SK-N-SH (cell line): ENCODE measurements around the gene HIVEP2. TPM values are rescaled to one million over a fixed set of nuclear protein-coding genes. Genes with fewer than 3 reads are reported as not detected.

Source experiments
- CTCF ChIA-PET: fragments of 300-600, 350-600 bp; formaldehyde crosslinking; extraction: SDS; loops from one replicate; lab custom pipeline; 2021; lab: Yijun Ruan, JAX
- POLR2A ChIA-PET: fragments of 350-600 bp; sonication (Branson Sonifier 250); formaldehyde crosslinking; extraction: SDS; loops from one replicate; lab custom pipeline; 2020; ENCODE audit warnings: antibody characterized with exemption, inconsistent platforms; lab: Yijun Ruan, JAX
- DNase-seq: peaks from one replicate; pipeline ENCODE4 v3.0.0; 2012
- H2AFZ ChIP-seq: fragments of 200-600 bp; sonication (generic); 2 replicates; pipeline ENCODE4 v1.8.1; 2016; ENCODE audit warnings: antibody characterized with exemption, mild to moderate bottlenecking, low read depth
- H3F3A ChIP-seq: fragments of 200-600 bp; sonication (generic); replicated peaks from 2 replicates; pipeline ENCODE3; 2016; ENCODE audit warnings: antibody characterized with exemption, mild to moderate bottlenecking; ENCODE audit not compliant: insufficient read depth
- H3K27ac ChIP-seq, 2 experiments: fragments of 200-500 bp in 1 of 2; fragments of 200-600 bp in 1 of 2; sonication (Bioruptor generic) in 1 of 2; sonication (generic), shearing (Covaris generic) in 1 of 2; 2 replicates each; pipeline versions ENCODE4 v1.5.1 to v1.6.1; 2014 to 2016; ENCODE audit warnings: low read depth in 2 of 2, inconsistent platforms in 1 of 2, low read length in 1 of 2, mild to moderate bottlenecking in 1 of 2, mixed read lengths in 1 of 2
- H3K27me3 ChIP-seq: fragments of 200-600 bp; sonication (generic), shearing (Covaris generic); 2 replicates; pipeline ENCODE4 v1.6.1; 2016; ENCODE audit warnings: mixed run types; ENCODE audit not compliant: insufficient read depth
- H3K36me3 ChIP-seq, 2 experiments: fragments of 200-500 bp in 1 of 2; fragments of 200-600 bp in 1 of 2; sonication (Bioruptor generic) in 1 of 2; sonication (generic) in 1 of 2; replicated peaks in 1 of 2; 2 replicates each; pipeline versions ENCODE3 to v1.5.1; 2014 to 2016; ENCODE audit warnings: low read length in 1 of 2, mild to moderate bottlenecking in 1 of 2; ENCODE audit not compliant: insufficient read depth in 2 of 2, control insufficient read depth in 1 of 2
- H3K4me1 ChIP-seq, 2 experiments: fragments of 200-500 bp in 1 of 2; fragments of 200-600 bp in 1 of 2; sonication (Bioruptor generic) in 1 of 2; sonication (generic), shearing (Covaris generic) in 1 of 2; 2 replicates each; pipeline versions ENCODE4 v1.5.1 to v1.6.1; 2014 to 2016; ENCODE audit warnings: low read depth in 1 of 2, low read length in 1 of 2, mixed run types in 1 of 2; ENCODE audit not compliant: insufficient read depth in 2 of 2, control insufficient read depth in 1 of 2
- H3K4me2 ChIP-seq: fragments of 200-600 bp; sonication (generic), shearing (Covaris generic); 2 replicates; pipeline ENCODE4 v1.6.1; 2017; ENCODE audit warnings: mixed run types
- H3K4me3 ChIP-seq, 2 experiments: fragments of 200-500 bp in 1 of 2; fragments of 200-600 bp in 1 of 2; sonication (Bioruptor generic) in 1 of 2; sonication (generic), shearing (Covaris generic) in 1 of 2; 2 replicates each; pipeline versions ENCODE4 v1.5.1 to v1.8.1; 2014 to 2016; ENCODE audit warnings: low read depth in 2 of 2, inconsistent platforms in 1 of 2, low read length in 1 of 2, mild to moderate bottlenecking in 1 of 2, mixed read lengths in 1 of 2, moderate library complexity in 1 of 2
- H3K79me2 ChIP-seq: fragments of 200-600 bp; sonication (generic); 2 replicates; pipeline ENCODE4 v1.8.1; 2017; ENCODE audit warnings: mild to moderate bottlenecking; ENCODE audit not compliant: insufficient read depth
- H3K9ac ChIP-seq: fragments of 200-600 bp; sonication (generic); 2 replicates; pipeline ENCODE4 v1.6.1; 2017; ENCODE audit warnings: mixed run types
- H3K9me2 ChIP-seq: fragments of 200-600 bp; sonication (generic); 2 replicates; pipeline ENCODE4 v1.6.1; 2017; ENCODE audit warnings: mixed run types
- H3K9me3 ChIP-seq: fragments of 200-600 bp; sonication (generic); 2 replicates; pipeline ENCODE4 v1.6.1; 2017; ENCODE audit warnings: mixed run types, mild to moderate bottlenecking, moderate library complexity
- H4K20me1 ChIP-seq: fragments of 200-600 bp; sonication (generic); 2 replicates; pipeline ENCODE4 v1.6.1; 2017; ENCODE audit warnings: mild to moderate bottlenecking, mixed run types; ENCODE audit not compliant: insufficient read depth
- CHD2 ChIP-seq: fragments of 150-350 bp; IDR thresholded peaks from 2 replicates; pipeline ENCODE4 v1.6.1; 2018; ENCODE audit warnings: low read length; ENCODE audit not compliant: partially characterized antibody
- EP300 ChIP-seq, 2 experiments: IDR thresholded peaks; 2 replicates each; pipeline versions ENCODE4 v1.4.0 to v1.6.1; 2012; ENCODE audit warnings: borderline replicate concordance in 1 of 2, low read depth in 1 of 2, low read length in 1 of 2
- EZH2phosphoT487 ChIP-seq: fragments of 200-600 bp; sonication (generic); IDR thresholded peaks from 2 replicates; pipeline ENCODE4 v1.6.1; 2017; ENCODE audit warnings: low read depth, mixed run types, mild to moderate bottlenecking, antibody characterized with exemption, moderate library complexity, borderline replicate concordance
- FOSL2 ChIP-seq: IDR thresholded peaks from 2 replicates; pipeline ENCODE4 v1.4.0; 2012; ENCODE audit warnings: low read depth, mild to moderate bottlenecking, moderate library complexity, borderline replicate concordance
- FOXJ3 ChIP-seq: sonication (generic); formaldehyde crosslinking; IDR thresholded peaks from 2 replicates; pipeline ENCODE4 v1.5.1; 2020; ENCODE audit warnings: mild to moderate bottlenecking, missing genetic modification reagents
- FOXM1 ChIP-seq: IDR thresholded peaks from 2 replicates; pipeline ENCODE4 v1.4.0; 2012; ENCODE audit warnings: low read depth, mild to moderate bottlenecking
- GABPA ChIP-seq: IDR thresholded peaks from 2 replicates; pipeline ENCODE4 v1.4.0; 2012; ENCODE audit warnings: low read depth, mild to moderate bottlenecking
- GATA2 ChIP-seq: sonication (generic); formaldehyde crosslinking; IDR thresholded peaks from 2 replicates; pipeline ENCODE4 v1.5.0; 2020; ENCODE audit warnings: mild to moderate bottlenecking, missing genetic modification reagents
- JUND ChIP-seq: IDR thresholded peaks from 2 replicates; pipeline ENCODE4 v1.4.0; 2012
- MAX ChIP-seq: IDR thresholded peaks from 2 replicates; pipeline ENCODE4 v1.4.0; 2012; ENCODE audit warnings: low read depth
- NFIC ChIP-seq: IDR thresholded peaks from 2 replicates; pipeline ENCODE4 v1.4.0; 2012; ENCODE audit warnings: borderline replicate concordance
- NRF1 ChIP-seq: IDR thresholded peaks from 2 replicates; pipeline ENCODE4 v1.6.1; 2012; ENCODE audit warnings: low read depth, mild to moderate bottlenecking, low read length
- PBX3 ChIP-seq: IDR thresholded peaks from 2 replicates; pipeline ENCODE4; 2012
- POLR2AphosphoS5 ChIP-seq: IDR thresholded peaks from 2 replicates; pipeline ENCODE4 v1.6.1; 2012; ENCODE audit warnings: low read depth, low read length
- RAD21 ChIP-seq: IDR thresholded peaks from 2 replicates; pipeline ENCODE4 v1.6.1; 2012; ENCODE audit warnings: mild to moderate bottlenecking, low read length
- RXRA ChIP-seq: IDR thresholded peaks from 2 replicates; pipeline ENCODE4 v1.4.0; 2012; ENCODE audit warnings: low read depth, mild to moderate bottlenecking, borderline replicate concordance
- TAF1 ChIP-seq: IDR thresholded peaks from 2 replicates; pipeline ENCODE4 v1.6.1; 2012; ENCODE audit warnings: low read depth, mild to moderate bottlenecking, low read length, moderate library complexity, borderline replicate concordance
- TCF12 ChIP-seq: IDR thresholded peaks from 2 replicates; pipeline ENCODE4 v1.4.0; 2012
- TEAD4 ChIP-seq: IDR thresholded peaks from 2 replicates; pipeline ENCODE4 v1.4.0; 2012; ENCODE audit warnings: mild to moderate bottlenecking, borderline replicate concordance; ENCODE audit not compliant: insufficient read depth
- USF2 ChIP-seq: fragments of 150-350 bp; IDR thresholded peaks from 2 replicates; pipeline ENCODE4 v1.6.1; 2017; ENCODE audit warnings: antibody characterized with exemption, low read length, low read depth, borderline replicate concordance
- YY1 ChIP-seq: IDR thresholded peaks from 2 replicates; pipeline ENCODE4 v1.4.0; 2012; ENCODE audit warnings: low read depth, mild to moderate bottlenecking
- WGBS: methylation state at CpG from one replicate; pipeline ENCODE4 v1.1.6; 2017; ENCODE audit warnings: low lambda C conversion rate; 5-methylcytosine and 5-hydroxymethylcytosine counted together
- polyA plus RNA-seq, 3 experiments: library from polyadenylated mRNA; depleted of rRNA; stranded (reverse); fragments of >200 nt; gene quantifications; 2 replicates each; pipeline ENCODE4 v1.2.3, GENCODE V29; 2012

The HIVEP2 gene
- polyA plus RNA-seq, 1 of the 3 experiments (the other 2 are of a cell fraction): 2.5 TPM

GRCh38 chr6:142761756-142762155 lies 183.2 kb downstream of the HIVEP2 start:
- DNase-seq: no peak

GRCh38 chr6:142760152-142760551 lies 184.8 kb downstream of the HIVEP2 start:
- Histone ChIP-seq H3K79me2 (peaks cover 13% of the 10 kb centered on the region; the same call in 1 of the 2 replicates), H3K4me2 (no peak overlapping the region), H3K9me2 (no peaks in the 10 kb centered on the region), H3K27me3 (no peaks in the 10 kb centered on the region), H2AFZ (no peak overlapping the region), H3K9ac (no peak overlapping the region), H3K36me3 (peaks cover 29 to 31% of the 10 kb centered on the region in 2 experiments), H3F3A (peaks cover 16% of the 10 kb centered on the region), H3K4me1 (peaks cover 3 to 5% of the 10 kb centered on the region in 2 experiments; a peak in 2 of 4 replicates), H3K9me3 (no peaks in the 10 kb centered on the region), H4K20me1 (no peaks in the 10 kb centered on the region), H3K27ac (peak overlapping the region in 1 of 2 experiments; percentile 66; a peak in 2 of 4 replicates), H3K4me3 (no peak overlapping the region)
- TF ChIP-seq FOSL2: peak; percentile 84
- peak; percentile 47; the same call in 1 of the 2 replicates for TF ChIP-seq TEAD4
- TF ChIP-seq RXRA: peak; percentile 40; the same call in 1 of the 2 replicates
- peak; percentile 77 for TF ChIP-seq NFIC
- peak; percentile 74 for TF ChIP-seq JUND
- no peak for TF ChIP-seq GABPA
- TF ChIP-seq FOXM1: no peak
- TF ChIP-seq CHD2: no peak
- peak in 1 of 2 experiments; percentile 65; a peak in 1 of 4 replicates for TF ChIP-seq EP300 (IDR thresholded peaks at IDR 0.05; ENCODE audit: borderline replicate concordance in 1 of 2, low read depth in 1 of 2, low read length in 1 of 2)
- peak; percentile 81 for TF ChIP-seq TCF12
- peak; percentile 85 for TF ChIP-seq PBX3
- WGBS: 61% methylated on average over 7 of the region's 7 CpGs
- no peak for DNase-seq
- CTCF ChIA-PET: no interaction called here
- POLR2A ChIA-PET: no interaction called here

More at GRCh38 chr6:142761756-142762155, 183.2 kb downstream of the HIVEP2 start:
- POLR2A ChIA-PET: no interaction called here
- Histone ChIP-seq H3K9me2 (no peaks in the 10 kb centered on the region), H3K36me3 (peaks cover 31 to 32% of the 10 kb centered on the region in 2 experiments), H3F3A (peaks cover 19% of the 10 kb centered on the region), H3K4me2 (no peak overlapping the region), H3K4me3 (no peak overlapping the region), H3K79me2 (peaks cover 6% of the 10 kb centered on the region; the same call in 1 of the 2 replicates), H3K27me3 (no peaks in the 10 kb centered on the region), H3K4me1 (peaks cover 0 to 5% of the 10 kb centered on the region in 2 experiments; a peak in 2 of 4 replicates), H3K27ac (peak overlapping the region in 1 of 2 experiments; percentile 87; a peak in 2 of 4 replicates), H3K9ac (no peak overlapping the region; the same call in 1 of the 2 replicates), H2AFZ (no peak overlapping the region), H3K9me3 (no peaks in the 10 kb centered on the region), H4K20me1 (no peaks in the 10 kb centered on the region)
- TF ChIP-seq TAF1 (no peak), POLR2AphosphoS5 (no peak), RAD21 (no peak), FOSL2 (no peak), TCF12 (no peak), USF2 (no peak), YY1 (no peak), FOXJ3 (CRISPR knock-in tag) (no peak), NRF1 (no peak), EZH2phosphoT487 (no peak), MAX (no peak), GATA2 (CRISPR knock-in tag) (no peak), NFIC (no peak)
- CTCF ChIA-PET: interaction anchor here (0.7 kb wide), 1 partner anchor 204 kb away, joined by 3 read pairs; no protein-coding TSS in a partner anchor
- 88% methylated on average over 1 of the region's 1 CpG for whole genome bisulfite sequencing
